Activated naive CD8-positive, alpha-beta T cell treated with anti-CD3 and anti-CD28 coated beads for 36 hours (primary cell): ENCODE data around the gene ACER1. TPM values are rescaled to one million over a fixed set of nuclear protein-coding genes. Genes with fewer than 3 reads are reported as not detected.
"Not testable (repeated sequence)": the region's sequence is repeated elsewhere in the genome, so short reads cannot be mapped to it uniquely, and the experiment has no call there.

Experiments
- DNase-seq: peaks from one replicate; pipeline ENCODE4 v3.0.0; 2021
- H3K27ac Mint-ChIP-seq: one replicate; pipeline ENCODE4 v1.8.0; 2022; ENCODE audit warnings: mild to moderate bottlenecking, moderate library complexity, mixed read lengths
- H3K27me3 Mint-ChIP-seq: one replicate; pipeline ENCODE4 v1.8.0; 2022; ENCODE audit warnings: mild to moderate bottlenecking, mixed read lengths
- H3K36me3 Mint-ChIP-seq: one replicate; pipeline ENCODE4 v1.8.0; 2021; ENCODE audit warnings: mild to moderate bottlenecking, mixed read lengths
- H3K4me1 Mint-ChIP-seq: one replicate; pipeline ENCODE4 v1.8.0; 2021; ENCODE audit warnings: mixed read lengths
- H3K4me3 Mint-ChIP-seq: one replicate; pipeline ENCODE4 v1.8.0; 2022; ENCODE audit warnings: mild to moderate bottlenecking, moderate library complexity, mixed read lengths
- H3K9me3 Mint-ChIP-seq: one replicate; pipeline ENCODE4 v1.8.0; 2022; ENCODE audit warnings: mixed read lengths
- total RNA-seq, 2 experiments: library from RNA; stranded (reverse); gene quantifications; one replicate each; pipeline ENCODE4 v1.2.3, GENCODE V29; 2021

Gene ACER1
- total RNA-seq, 2 experiments from 2014 or later, result not detected

- Mint-ChIP-seq H3K4me1 (no peaks in the 10 kb centered on the region), H3K27me3 (no peaks in the 10 kb centered on the region), H3K27ac (no peak overlapping the region), H3K9me3 (peaks cover 3% of the 10 kb centered on the region), H3K36me3 (no peaks in the 10 kb centered on the region), H3K4me3 (no peak overlapping the region)
- no peak for DNase-seq
These were observed 1.3 kb upstream of the ACER1 start for GRCh38 chr19:6334490-6335285.

- Mint-ChIP-seq H3K36me3 (peaks cover 2% of the 10 kb centered on the region), H3K27ac (no peak overlapping the region), H3K4me1 (no peaks in the 10 kb centered on the region), H3K9me3 (peaks cover 4% of the 10 kb centered on the region), H3K27me3 (no peaks in the 10 kb centered on the region), H3K4me3 (no peak overlapping the region)
- no peak for DNase-seq
These were observed 6.6 kb downstream of the ACER1 start for GRCh38 chr19:6326815-6327214.

GRCh38 chr19:6325614-6326013 is 7.8 kb downstream of the ACER1 start:
- H3K4me1 Mint-ChIP-seq, result no peaks in the 10 kb centered on the region
- peaks cover 2% of the 10 kb centered on the region for H3K36me3 Mint-ChIP-seq
- no peaks in the 10 kb centered on the region for H3K27me3 Mint-ChIP-seq
- H3K9me3 Mint-ChIP-seq, result peaks cover 4% of the 10 kb centered on the region
- H3K4me3 Mint-ChIP-seq, result no peak overlapping the region
- no peak overlapping the region for H3K27ac Mint-ChIP-seq
- no peak for DNase-seq

GRCh38 chr19:6324757-6325156 is 8.7 kb downstream of the ACER1 start:
- Mint-ChIP-seq H3K4me3 (no peak overlapping the region), H3K4me1 (no peaks in the 10 kb centered on the region), H3K27ac (no peak overlapping the region), H3K27me3 (no peaks in the 10 kb centered on the region), H3K36me3 (peaks cover 2% of the 10 kb centered on the region), H3K9me3 (peaks cover 4% of the 10 kb centered on the region)
- DNase-seq, result no peak

- peaks cover 2% of the 10 kb centered on the region for H3K36me3 Mint-ChIP-seq
- no peak for DNase-seq
- no peak overlapping the region for H3K4me3 Mint-ChIP-seq
- no peak overlapping the region for H3K27ac Mint-ChIP-seq
- peaks cover 4% of the 10 kb centered on the region for H3K9me3 Mint-ChIP-seq
- H3K4me1 Mint-ChIP-seq, result no peaks in the 10 kb centered on the region
- no peaks in the 10 kb centered on the region for H3K27me3 Mint-ChIP-seq
These were observed 11.1 kb downstream of the ACER1 start for GRCh38 chr19:6322284-6322683.

GRCh38 chr19:6319376-6319775 is 14.0 kb downstream of the ACER1 start:
- H3K27me3 Mint-ChIP-seq, result no peaks in the 10 kb centered on the region
- H3K4me1 Mint-ChIP-seq, result no peaks in the 10 kb centered on the region
- no peak overlapping the region for H3K27ac Mint-ChIP-seq

GRCh38 chr19:6318772-6319171 is 14.6 kb downstream of the ACER1 start:
- no peaks in the 10 kb centered on the region for H3K27me3 Mint-ChIP-seq
- no peak overlapping the region for H3K4me3 Mint-ChIP-seq
- DNase-seq, result no peak
- H3K27ac Mint-ChIP-seq, result no peak overlapping the region
- peaks cover 2% of the 10 kb centered on the region for H3K36me3 Mint-ChIP-seq
- H3K4me1 Mint-ChIP-seq, result no peaks in the 10 kb centered on the region
- peaks cover 4% of the 10 kb centered on the region for H3K9me3 Mint-ChIP-seq

More at GRCh38 chr19:6319376-6319775, 14.0 kb downstream of the ACER1 start:
- no peak overlapping the region for H3K4me3 Mint-ChIP-seq
- H3K9me3 Mint-ChIP-seq, result peaks cover 4% of the 10 kb centered on the region
- peaks cover 2% of the 10 kb centered on the region for H3K36me3 Mint-ChIP-seq
- DNase-seq, result no peak

GRCh38 chr19:6315646-6316045 is 17.8 kb downstream of the ACER1 start:
- H3K27ac Mint-ChIP-seq, DNase-seq, H3K4me3 Mint-ChIP-seq, H3K9me3 Mint-ChIP-seq, H3K36me3 Mint-ChIP-seq, H3K27me3 Mint-ChIP-seq, H3K4me1 Mint-ChIP-seq: not testable (repeated sequence)

GRCh38 chr19:6313398-6313969 is 19.9 kb downstream of the ACER1 start:
- H3K9me3 Mint-ChIP-seq, result no peaks in the 10 kb centered on the region
- H3K4me1 Mint-ChIP-seq, result no peaks in the 10 kb centered on the region
- H3K27me3 Mint-ChIP-seq, result no peaks in the 10 kb centered on the region
- no peaks in the 10 kb centered on the region for H3K36me3 Mint-ChIP-seq
- H3K27ac Mint-ChIP-seq, result no peak overlapping the region
- H3K4me3 Mint-ChIP-seq, result no peak overlapping the region
- no peak for DNase-seq

- no peaks in the 10 kb centered on the region for H3K4me1 Mint-ChIP-seq
- H3K27me3 Mint-ChIP-seq, result no peaks in the 10 kb centered on the region
- H3K27ac Mint-ChIP-seq, result no peak overlapping the region
- no peaks in the 10 kb centered on the region for H3K9me3 Mint-ChIP-seq
- no peaks in the 10 kb centered on the region for H3K36me3 Mint-ChIP-seq
- H3K4me3 Mint-ChIP-seq, result no peak overlapping the region
- DNase-seq, result no peak
These were observed 21.4 kb downstream of the ACER1 start for GRCh38 chr19:6312018-6312417.

- Mint-ChIP-seq H3K9me3 (peaks cover 4% of the 10 kb centered on the region), H3K27me3 (no peaks in the 10 kb centered on the region), H3K27ac (no peak overlapping the region), H3K4me1 (no peaks in the 10 kb centered on the region), H3K36me3 (peaks cover 2% of the 10 kb centered on the region), H3K4me3 (no peak overlapping the region)
- DNase-seq, result no peak
These were observed 35.0 kb downstream of the ACER1 start for GRCh38 chr19:6298413-6298812.

- H3K36me3 Mint-ChIP-seq, result peaks cover 6% of the 10 kb centered on the region
- no peaks in the 10 kb centered on the region for H3K4me1 Mint-ChIP-seq
- no peak for DNase-seq
- no peak overlapping the region for H3K27ac Mint-ChIP-seq
- peaks cover 10% of the 10 kb centered on the region for H3K9me3 Mint-ChIP-seq
- H3K4me3 Mint-ChIP-seq, result no peak overlapping the region
- H3K27me3 Mint-ChIP-seq, result no peaks in the 10 kb centered on the region
These were observed 36.2 kb downstream of the ACER1 start for GRCh38 chr19:6297202-6297601.

- H3K9me3 Mint-ChIP-seq, result peaks cover 34% of the 10 kb centered on the region
- no peak overlapping the region for H3K4me3 Mint-ChIP-seq
- peaks cover 15% of the 10 kb centered on the region for H3K36me3 Mint-ChIP-seq
- no peak overlapping the region for H3K27ac Mint-ChIP-seq
- no peak for DNase-seq
- H3K4me1 Mint-ChIP-seq, result no peaks in the 10 kb centered on the region
- no peaks in the 10 kb centered on the region for H3K27me3 Mint-ChIP-seq
These were observed 41.4 kb downstream of the ACER1 start for GRCh38 chr19:6292006-6292405.

GRCh38 chr19:6288737-6289136 is 44.7 kb downstream of the ACER1 start:
- H3K4me3 Mint-ChIP-seq, result no peak overlapping the region
- peaks cover 13% of the 10 kb centered on the region for H3K36me3 Mint-ChIP-seq
- no peaks in the 10 kb centered on the region for H3K4me1 Mint-ChIP-seq
- no peak overlapping the region for H3K27ac Mint-ChIP-seq
- H3K9me3 Mint-ChIP-seq, result peaks cover 29% of the 10 kb centered on the region
- no peaks in the 10 kb centered on the region for H3K27me3 Mint-ChIP-seq
- no peak for DNase-seq

GRCh38 chr19:6287269-6287885 is 46.0 kb downstream of the ACER1 start:
- peaks cover 9% of the 10 kb centered on the region for H3K36me3 Mint-ChIP-seq

More at GRCh38 chr19:6287269-6287885, 46.0 kb downstream of the ACER1 start:
- Mint-ChIP-seq H3K4me1 (no peaks in the 10 kb centered on the region), H3K27ac (no peak overlapping the region), H3K4me3 (no peak overlapping the region), H3K9me3 (peaks cover 25% of the 10 kb centered on the region), H3K27me3 (no peaks in the 10 kb centered on the region)
- DNase-seq, result no peak
